ENCODE measurements around the gene MSH3.

MSH3 gene

DNA sequence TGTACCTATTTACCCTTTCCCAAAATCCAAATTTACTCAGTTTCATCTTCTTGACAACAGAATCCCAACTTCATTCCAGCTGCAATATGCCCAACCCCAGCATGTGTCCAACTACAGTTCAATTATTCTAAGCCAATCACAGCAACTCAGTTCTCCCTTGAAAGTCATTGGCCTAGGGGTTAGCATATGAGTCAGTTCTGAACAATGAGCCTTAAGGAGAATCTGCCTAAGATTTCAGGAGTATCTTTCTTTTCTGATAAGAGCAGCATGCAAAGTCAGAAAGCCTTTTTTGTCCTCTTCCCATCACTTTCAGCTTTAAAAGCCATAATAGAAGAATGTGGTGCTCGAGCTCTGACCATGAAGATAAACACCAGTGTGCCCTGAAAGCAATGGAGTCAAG, 261.3 kb downstream of the MSH3 start:
- peaks cover 4% of the 10 kb centered on the region for H3K9me3 Mint-ChIP-seq
- H3K27me3 Mint-ChIP-seq (ENCODE audit: low read depth) = no peaks in the 10 kb centered on the region
- peak overlapping the region in 1 of 3 experiments; percentile 91 for H3K27ac Mint-ChIP-seq
- H3K4me3 Mint-ChIP-seq = no peak overlapping the region
- TF ChIP-seq, protein P1, sequence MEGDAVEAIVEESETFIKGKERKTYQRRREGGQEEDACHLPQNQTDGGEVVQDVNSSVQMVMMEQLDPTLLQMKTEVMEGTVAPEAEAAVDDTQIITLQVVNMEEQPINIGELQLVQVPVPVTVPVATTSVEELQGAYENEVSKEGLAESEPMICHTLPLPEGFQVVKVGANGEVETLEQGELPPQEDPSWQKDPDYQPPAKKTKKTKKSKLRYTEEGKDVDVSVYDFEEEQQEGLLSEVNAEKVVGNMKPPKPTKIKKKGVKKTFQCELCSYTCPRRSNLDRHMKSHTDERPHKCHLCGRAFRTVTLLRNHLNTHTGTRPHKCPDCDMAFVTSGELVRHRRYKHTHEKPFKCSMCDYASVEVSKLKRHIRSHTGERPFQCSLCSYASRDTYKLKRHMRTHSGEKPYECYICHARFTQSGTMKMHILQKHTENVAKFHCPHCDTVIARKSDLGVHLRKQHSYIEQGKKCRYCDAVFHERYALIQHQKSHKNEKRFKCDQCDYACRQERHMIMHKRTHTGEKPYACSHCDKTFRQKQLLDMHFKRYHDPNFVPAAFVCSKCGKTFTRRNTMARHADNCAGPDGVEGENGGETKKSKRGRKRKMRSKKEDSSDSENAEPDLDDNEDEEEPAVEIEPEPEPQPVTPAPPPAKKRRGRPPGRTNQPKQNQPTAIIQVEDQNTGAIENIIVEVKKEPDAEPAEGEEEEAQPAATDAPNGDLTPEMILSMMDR (IDR thresholded peaks at IDR 0.05; ENCODE audit: unreplicated experiment in 3 of 3) = no peak
- peaks cover 34% of the 10 kb centered on the region for H3K4me1 Mint-ChIP-seq
- no peaks in the 10 kb centered on the region for H3K36me3 Mint-ChIP-seq (ENCODE audit: low read depth)

DNA sequence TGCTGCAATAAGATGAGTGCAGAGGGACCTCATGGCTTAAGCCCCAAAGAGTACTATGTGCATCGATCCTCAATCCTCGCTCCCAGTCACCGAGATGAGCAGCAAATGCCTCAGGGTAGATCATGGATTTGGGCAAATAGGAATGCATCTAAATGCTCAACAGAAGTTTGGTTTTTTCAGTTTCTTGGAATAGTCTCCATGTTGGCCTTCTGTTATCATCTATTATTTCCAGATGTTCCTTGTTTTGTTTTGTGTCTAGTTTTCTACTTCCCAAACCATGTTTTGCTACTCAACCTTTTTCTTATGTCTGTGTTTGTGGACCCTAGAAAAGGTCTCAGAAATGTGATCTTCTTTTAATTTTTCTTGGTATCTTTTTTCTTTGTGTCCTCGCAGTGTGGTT, 262.2 kb downstream of the MSH3 start:
- TF ChIP-seq, protein P1 (IDR thresholded peaks at IDR 0.05; ENCODE audit: unreplicated experiment in 3 of 3) = no peak
- Mint-ChIP-seq H3K4me3 (no peak overlapping the region), H3K9me3 (peaks cover 4% of the 10 kb centered on the region), H3K36me3 (ENCODE audit: low read depth) (no peaks in the 10 kb centered on the region), H3K27ac (peak overlapping the region; percentile 67 to 96 (median 91)), H3K4me1 (peaks cover 34% of the 10 kb centered on the region), H3K27me3 (ENCODE audit: low read depth) (no peaks in the 10 kb centered on the region)

DNA sequence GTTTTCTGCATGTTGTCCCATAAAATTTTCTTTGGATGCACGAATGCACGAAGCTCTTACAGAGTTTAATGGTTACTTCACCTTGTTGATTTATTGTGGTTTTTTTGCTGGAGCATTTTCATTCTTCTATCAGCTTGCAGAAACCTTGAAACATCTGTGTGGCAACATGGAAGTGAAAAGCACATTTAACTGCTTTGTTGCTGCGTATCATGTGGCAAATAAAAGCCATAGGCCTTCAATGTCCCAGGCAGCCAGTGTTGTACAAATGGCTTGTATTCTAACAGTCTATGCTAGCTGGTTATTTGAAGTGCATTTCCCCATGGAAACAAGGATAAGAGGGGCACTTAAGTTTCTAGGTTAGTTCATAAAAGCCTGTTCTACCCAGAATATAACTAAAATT, 263.2 kb downstream of the MSH3 start:
- Mint-ChIP-seq H3K9me3 (no peaks in the 10 kb centered on the region), H3K27me3 (ENCODE audit: low read depth) (no peaks in the 10 kb centered on the region), H3K4me1 (peaks cover 34% of the 10 kb centered on the region), H3K4me3 (no peak overlapping the region), H3K36me3 (ENCODE audit: low read depth) (no peaks in the 10 kb centered on the region), H3K27ac (peak overlapping the region; percentile 67 to 96 (median 91))
- TF ChIP-seq, protein P1 (IDR thresholded peaks at IDR 0.05; ENCODE audit: unreplicated experiment in 3 of 3) = no peak

DNA sequence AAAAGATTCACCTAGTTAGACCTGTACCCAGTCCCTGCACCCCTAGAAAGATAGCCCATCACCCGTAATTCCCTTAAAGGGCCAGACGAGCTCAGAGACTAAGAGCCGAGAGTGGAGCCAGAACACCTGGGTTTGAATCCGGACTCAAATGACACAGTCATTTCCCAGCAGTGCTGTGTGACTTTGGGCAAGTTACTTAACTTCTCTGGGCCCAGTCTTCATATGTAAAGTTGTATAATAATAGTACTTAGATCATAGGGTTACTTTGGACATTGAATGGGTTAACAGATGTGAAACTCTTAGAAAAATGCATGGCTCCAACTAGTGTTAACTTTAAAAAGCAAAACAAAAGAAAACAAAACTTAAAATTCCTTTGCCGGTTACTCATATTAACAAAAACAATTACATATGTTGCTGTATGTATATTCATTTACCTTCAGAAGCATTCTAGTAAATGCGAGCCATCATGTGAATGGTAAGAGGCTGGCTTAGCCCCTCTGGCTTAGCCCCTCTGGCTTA, 265.3 kb downstream of the MSH3 start:
- H3K4me1 Mint-ChIP-seq = peaks cover 34% of the 10 kb centered on the region
- H3K27ac Mint-ChIP-seq = peak overlapping the region in 1 of 3 experiments; percentile 66
- H3K36me3 Mint-ChIP-seq (ENCODE audit: low read depth) = no peaks in the 10 kb centered on the region
- no peaks in the 10 kb centered on the region for H3K27me3 Mint-ChIP-seq (ENCODE audit: low read depth)
- no peak overlapping the region for H3K4me3 Mint-ChIP-seq
- H3K9me3 Mint-ChIP-seq = peaks cover 3% of the 10 kb centered on the region
- TF ChIP-seq, protein P1 (IDR thresholded peaks at IDR 0.05; ENCODE audit: unreplicated experiment in 3 of 3) = no peak

DNA sequence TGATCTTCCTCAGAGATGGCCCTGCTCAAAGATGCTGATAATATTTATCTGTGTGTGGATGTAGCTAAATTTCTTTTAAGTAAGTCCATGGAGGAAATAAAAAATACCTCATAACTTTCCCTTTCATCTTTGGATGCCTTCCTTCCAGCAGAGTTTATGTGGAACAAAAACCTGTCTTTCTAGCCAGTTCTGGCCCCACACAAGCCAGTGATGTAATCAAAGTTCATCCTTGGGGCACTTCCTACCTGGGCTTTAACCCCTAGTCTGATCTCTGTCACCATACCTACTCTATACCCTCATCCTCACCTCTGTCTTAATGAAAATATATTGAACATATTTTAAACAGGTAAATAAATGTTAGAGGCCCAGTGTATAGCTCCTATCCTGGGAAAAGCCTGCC, 265.9 kb downstream of the MSH3 start:
- TF ChIP-seq, protein P1 (IDR thresholded peaks at IDR 0.05; ENCODE audit: unreplicated experiment in 3 of 3) = no peak
- H3K36me3 Mint-ChIP-seq (ENCODE audit: low read depth) = no peaks in the 10 kb centered on the region

DNA sequence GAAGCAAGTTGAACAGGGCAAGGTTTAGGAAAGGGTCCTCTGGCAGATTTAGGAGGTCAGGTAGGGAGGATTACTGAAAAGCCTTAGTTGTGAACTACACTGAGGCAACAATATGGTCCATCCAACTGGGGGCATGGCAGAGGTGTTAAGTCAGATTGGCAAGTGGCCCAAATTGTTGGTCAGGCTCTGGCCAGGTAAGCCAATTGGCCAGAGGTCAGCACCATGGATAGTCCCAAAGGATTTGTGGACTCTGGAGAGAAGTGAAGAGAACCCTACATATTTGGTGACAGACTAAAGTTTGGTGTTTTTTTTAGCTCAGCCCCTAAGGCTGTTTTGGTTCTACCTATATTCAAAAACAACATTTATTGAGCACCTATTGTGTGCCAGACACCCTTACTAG, 266.6 kb downstream of the MSH3 start:
- Mint-ChIP-seq H3K4me1 (peaks cover 32% of the 10 kb centered on the region), H3K27ac (no peak overlapping the region), H3K27me3 (ENCODE audit: low read depth) (no peaks in the 10 kb centered on the region), H3K4me3 (no peak overlapping the region), H3K36me3 (ENCODE audit: low read depth) (no peaks in the 10 kb centered on the region), H3K9me3 (peaks cover 3% of the 10 kb centered on the region)
- TF ChIP-seq, protein P1 (IDR thresholded peaks at IDR 0.05; ENCODE audit: unreplicated experiment in 3 of 3) = no peak

More for the DNA sequence above, 265.9 kb downstream of the MSH3 start:
- Mint-ChIP-seq H3K4me3 (no peak overlapping the region), H3K9me3 (peaks cover 3% of the 10 kb centered on the region), H3K27ac (peak overlapping the region in 1 of 3 experiments; percentile 66), H3K27me3 (ENCODE audit: low read depth) (no peaks in the 10 kb centered on the region), H3K4me1 (peaks cover 34% of the 10 kb centered on the region)
